Posterior cingulate gyrus (tissue), 11 donors: ENCODE results near the gene CD83.

Source experiments
- DNase-seq, 10 donors: peaks; one replicate each; pipeline versions ENCODE4 v3.0.0 to v3.0.0-alpha.2; 2020 to 2021; ENCODE audit warnings: mixed read lengths in 3 of 10
- intact Hi-C: fragments of 100-400 bp; cut with DNase I; formaldehyde crosslinking; loops from one replicate; pipeline ENCODE4 v1.15.1; 2023

Gene CD83

DNA sequence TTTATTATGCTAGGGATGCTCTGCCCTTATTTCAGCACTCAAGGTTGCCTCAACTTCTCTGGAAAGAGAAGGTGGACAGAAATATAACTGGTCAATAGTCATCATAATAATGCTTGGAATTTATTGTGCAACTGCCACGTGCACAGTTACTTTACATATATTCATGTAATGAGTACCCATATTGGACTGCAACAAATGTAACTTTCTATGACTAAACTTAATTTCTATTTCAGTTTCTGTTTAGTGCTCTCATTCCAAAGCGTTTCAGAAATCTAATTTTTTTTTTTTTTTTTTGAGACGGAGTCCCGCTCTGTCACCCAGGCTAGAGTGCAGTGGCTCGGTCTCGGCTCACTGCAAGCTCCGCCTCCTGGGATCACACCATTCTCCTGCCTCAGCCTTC lies 28.3 kb upstream of the CD83 start:
- intact Hi-C loops = no loop called here
- no peak for DNase-seq

DNA sequence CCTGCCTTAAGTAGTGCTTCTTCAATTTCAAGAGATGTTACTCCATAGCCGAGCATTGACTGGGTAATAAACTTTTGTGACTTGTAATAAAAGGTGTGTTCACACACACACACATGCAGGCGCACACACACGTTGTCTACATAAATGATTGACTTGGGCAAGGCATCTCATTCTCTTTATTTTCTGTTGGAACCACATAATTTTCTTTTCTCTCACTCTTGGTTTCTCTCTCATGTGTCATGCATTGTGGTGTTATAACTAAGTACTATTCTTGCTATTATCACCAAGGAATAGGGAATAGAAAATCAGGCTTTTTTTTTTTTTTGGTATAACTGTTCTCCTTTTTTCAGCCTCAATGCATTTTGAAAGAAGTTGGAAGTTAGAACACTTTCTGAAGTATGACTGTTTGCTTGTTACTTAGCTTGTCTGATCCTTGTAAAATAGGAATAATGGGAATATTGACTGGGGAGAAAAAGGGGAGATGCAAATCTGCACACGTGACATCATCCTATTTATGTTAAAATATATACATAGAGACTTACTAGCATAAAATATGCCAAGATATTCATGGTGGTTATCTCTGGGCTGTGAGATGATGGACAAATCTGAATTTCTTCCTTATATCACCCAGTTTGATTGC lies 26.1 kb upstream of the CD83 start:
- no peak for DNase-seq
- intact Hi-C loops = no loop called here

DNA sequence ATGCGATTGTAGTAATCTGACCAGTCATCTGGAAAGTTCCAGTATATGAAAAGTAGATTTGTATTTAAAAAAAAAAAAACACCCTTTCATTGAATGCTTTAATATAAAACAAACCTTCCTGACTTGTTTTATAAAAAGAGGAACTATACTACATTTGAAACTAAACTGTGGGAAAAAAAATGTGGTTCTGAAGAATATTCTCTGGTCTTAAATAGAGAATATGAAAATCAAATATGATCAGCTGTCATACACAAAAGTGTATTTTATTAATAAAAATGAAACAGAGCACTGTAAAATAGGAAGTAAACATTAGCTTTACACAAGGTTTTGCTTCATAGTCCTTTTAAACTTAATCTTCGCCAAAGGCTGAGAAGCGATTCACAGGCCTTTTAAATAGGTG lies 25.3 kb upstream of the CD83 start:
- intact Hi-C loops = no loop called here

DNA sequence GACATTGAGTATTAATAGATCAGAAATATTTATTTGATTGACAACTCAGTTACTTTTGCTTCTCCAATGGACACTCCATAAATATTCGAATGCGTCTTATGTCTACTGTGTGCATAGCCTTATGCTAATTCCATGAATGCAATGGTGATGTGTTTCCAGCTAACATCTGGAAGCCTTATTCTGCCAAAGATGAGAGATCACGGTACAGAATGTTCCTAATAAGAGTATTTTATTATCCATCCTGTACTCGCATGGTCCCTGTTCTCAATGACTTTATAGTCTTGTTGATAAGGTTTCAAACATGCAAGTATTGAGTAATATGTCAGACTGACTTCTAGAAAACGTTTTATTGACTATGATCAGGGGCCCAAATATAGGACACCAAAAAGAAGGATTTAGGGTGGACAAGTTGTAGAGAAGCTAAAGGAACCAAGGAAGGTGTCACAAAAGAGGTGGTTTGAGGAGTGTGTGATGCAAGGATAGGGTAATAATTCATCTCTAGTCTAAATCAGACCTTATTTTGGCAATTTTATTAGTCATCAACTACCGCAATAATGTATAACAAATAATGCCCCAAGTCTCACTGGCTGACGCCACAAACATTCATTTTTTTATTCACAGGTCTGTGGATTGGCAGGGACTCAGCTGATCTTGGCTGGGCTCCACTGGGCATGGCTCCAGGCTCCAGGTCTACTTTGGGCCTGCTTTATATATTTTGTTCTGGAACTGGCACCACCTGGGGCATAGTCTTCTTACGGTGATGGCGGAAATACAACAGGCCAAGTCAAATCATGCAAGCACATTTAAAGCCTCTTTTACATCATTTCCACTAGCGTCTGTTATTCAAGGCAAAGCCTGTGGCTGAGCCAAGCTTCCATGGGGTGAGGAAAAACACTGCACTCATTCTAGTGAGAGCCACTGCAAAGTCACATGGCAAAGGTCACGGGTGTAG lies 24.5 kb upstream of the CD83 start:
- intact Hi-C loops = no loop called here
- no peak for DNase-seq

More for the DNA sequence above, 25.3 kb upstream of the CD83 start:
- no peak for DNase-seq

DNA sequence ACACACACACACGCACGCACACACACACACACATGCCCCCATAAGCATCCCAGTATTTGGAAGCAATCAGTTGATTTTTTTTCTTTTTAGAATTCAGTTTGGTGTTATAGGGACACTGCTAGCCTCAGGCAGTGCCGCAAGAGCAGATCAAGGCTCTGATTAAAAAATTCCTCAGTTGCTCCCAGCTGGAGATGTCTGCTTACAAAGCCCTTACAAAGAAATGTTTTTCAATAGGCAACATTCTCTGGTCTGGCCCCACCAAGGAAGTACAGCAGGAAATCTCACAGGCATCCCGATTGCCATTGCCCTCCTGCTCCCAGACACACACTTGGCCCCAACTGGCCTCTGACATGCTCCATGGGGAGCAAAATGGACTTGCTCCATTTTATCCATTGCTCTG lies 22.9 kb upstream of the CD83 start:
- DNase-seq = no peak
- intact Hi-C loops = no loop called here

DNA sequence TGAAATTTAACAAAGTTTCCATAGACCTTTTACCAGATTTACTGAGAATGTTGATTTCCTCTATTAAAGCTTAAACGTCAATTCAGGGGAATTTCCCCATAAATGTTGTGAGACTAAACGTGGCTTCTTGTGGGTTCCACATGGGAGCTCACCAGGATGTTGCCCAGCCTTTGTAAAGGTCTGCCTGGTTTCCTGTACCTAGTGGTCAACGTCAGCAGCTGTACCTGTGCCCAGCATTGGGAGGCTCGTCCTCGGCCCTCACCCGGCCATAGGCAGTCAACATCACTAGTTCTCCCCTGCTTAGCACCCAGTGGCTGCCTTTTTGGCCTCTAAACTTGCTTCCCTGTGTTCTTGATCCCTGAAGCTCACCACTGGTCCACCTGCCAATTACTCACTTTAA lies 22.1 kb upstream of the CD83 start:
- DNase-seq = no peak
- intact Hi-C loops = no loop called here

DNA sequence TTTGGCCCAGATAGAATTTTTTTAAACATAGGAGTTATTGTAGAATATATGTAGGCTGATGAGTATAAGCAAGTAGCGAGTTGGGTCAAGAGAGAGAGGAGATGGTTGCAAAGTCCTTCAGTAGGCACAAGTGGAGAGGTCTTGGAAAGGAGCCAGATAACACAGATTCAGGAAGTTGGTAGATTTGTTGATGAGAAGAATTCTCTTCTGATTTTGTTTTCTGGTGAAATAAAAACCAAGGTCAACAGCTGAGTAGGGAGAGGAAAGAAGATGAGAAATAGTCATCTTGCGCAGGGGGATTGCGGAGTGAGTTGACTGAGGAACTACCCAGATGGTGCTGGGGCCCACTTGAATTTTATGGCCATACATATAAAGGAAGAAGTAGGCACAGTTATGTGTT lies 17.4 kb upstream of the CD83 start:
- intact Hi-C loops = no loop called here

DNA sequence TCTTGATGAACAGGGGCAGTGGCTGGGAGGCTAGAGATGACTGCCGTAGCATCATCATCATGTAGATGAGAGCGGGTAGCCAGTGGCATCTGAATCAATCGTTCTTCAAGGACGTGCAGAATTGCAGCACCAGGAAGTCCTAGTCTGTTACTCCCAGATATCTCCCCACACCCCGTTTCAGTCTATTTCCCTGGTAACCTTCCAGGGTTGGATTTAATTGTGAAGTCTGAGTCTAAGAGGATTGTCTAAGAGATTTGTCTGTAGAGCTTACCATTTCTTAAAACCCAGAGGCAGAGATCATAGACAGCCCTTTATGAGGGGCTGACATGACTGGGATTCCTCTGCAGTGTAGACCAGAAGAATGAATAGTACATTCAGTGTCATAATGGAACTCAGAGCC lies 16.6 kb upstream of the CD83 start:
- no peak for DNase-seq
- intact Hi-C loops = no loop called here

More for the DNA sequence above, 17.4 kb upstream of the CD83 start:
- no peak for DNase-seq

DNA sequence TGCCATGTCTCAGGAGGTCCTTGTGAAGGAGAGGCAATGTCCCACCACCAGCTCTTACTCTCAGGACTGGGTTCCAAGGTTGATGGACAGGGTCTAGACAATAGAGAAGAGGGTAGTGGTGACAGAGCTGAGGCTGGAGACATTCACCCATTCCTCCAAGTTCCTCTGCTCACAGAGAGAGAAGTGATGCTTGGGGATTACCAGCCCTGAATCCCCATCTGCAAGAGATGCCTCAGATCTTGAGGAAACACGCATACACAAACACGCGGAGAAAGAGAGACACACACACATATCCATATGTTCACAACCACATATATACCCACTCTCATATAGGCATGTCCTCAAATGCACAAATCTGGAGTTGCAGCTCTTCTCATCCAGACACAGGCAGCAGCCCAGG lies 15.2 kb upstream of the CD83 start:
- no peak for DNase-seq
- intact Hi-C loops = no loop called here

DNA sequence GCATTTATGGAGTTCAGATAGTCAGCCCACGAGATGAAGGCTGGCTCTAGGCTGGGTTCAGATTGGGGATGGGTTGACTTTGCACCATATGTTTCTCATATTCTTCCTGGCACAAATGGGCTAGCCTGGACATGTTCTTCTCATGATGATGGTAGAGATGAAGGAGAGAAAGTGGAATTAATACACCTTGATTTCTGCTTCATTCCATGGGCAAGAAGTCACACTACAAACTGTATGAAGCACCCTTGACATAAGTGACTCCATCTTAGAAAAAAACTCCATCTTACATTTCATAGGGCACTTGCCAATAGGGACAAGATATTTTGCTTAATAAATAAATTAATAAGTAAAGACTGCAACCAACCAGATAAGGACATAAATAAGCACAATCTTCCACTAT lies 12.0 kb upstream of the CD83 start:
- intact Hi-C loops = no loop called here

DNA sequence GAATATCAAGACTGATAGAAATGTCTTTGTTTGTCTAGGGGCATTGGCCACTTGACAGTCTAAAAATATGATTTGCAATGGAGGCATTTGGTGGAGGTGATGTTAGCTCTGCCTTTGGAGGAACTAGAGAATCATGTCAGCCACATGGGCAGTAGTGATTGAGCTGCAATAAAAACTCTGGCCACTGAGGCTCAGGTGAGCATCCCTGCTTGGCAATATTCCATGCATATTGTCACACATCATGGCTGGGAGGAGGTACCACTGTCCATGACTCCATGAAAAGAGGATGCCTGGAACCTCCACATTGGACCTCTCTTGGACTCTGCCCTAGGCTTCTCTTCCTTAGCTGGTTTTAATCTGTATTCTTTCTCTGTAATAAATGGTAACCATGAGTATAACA lies 10.6 kb upstream of the CD83 start:
- no peak for DNase-seq
- intact Hi-C loops = no loop called here

More for the DNA sequence above, 12.0 kb upstream of the CD83 start:
- DNase-seq = no peak

DNA sequence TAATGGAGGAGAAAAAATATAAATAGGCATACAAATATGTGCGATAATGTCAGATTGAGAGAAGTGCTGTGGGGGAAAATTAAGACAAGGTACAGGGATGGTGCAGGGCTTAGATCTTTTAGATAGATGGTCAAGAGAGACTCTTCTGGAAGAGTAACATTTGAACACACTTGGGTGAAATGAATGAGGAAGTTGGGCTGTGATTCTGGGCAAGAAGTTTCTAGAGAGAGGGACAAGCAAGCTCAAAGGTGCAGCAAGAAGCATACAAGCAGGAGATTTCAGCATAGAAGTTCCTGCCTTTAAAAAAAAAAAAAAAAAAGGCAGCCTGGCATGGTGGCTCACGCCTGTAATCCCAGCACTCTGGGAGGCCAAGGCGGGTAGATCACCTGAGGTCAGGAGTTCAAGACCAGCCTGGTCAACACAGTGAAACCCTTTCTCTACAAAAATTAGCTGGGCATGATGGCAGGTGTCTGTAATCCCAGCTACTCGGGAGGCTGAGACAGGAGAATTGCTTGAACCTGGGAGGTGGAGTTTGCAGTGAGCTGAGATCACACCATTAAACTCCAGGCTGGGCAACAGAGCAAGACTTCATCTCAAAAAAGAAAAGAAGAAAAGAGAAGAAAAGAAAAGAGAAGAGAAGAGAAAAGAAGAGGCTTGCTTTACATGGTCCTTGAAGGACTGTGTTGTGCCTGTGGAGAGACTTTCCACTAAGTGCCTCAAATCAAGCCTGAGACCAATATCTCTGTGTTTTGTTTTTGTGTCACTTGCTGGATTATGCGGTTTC lies 9.7 kb upstream of the CD83 start:
- intact Hi-C loops = no loop called here
- DNase-seq = no peak

DNA sequence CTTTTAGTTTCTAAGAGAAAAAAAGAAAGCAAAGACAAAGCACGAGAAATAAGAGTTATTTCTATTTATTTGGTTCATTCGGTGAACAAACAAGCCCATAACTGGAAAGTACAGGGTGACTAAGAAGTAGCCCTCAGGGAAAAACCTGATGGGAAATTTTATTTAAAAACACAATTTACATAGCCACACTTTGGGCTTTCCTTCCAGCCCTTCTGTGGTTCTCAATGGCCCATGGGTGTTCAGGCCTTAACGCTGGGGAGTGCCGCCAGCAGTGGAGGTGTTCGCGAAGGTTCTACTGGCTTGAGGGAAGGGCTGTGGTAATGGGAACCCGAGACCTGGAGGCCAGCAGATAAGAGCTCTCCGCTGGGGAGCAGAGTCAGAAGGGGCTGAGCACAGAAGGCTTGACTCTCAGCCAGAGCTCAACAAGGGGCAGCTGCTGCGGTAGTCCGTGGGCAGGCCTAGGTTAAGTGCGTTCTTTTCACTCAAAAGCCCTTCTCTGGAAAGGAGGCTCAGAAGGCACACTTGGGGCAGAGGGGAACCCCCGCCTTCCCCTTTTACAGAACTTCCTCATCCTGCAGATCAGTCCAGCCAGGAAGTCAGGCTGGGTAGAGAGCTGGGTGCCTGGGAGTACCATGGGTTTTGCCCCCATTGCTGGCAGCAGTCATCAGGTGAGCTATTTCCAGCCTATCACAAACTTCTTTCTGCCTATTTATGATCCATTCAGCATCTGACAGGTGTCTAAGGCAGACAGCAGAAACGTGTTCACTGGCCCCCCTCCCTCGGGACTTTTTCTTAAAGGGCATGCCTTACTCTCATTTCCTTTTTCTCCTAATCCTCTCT lies 8.8 kb upstream of the CD83 start:
- intact Hi-C loops = no loop called here
- peak in 3 of 10 donors; percentile 15 to 89 (median 35) for DNase-seq

DNA sequence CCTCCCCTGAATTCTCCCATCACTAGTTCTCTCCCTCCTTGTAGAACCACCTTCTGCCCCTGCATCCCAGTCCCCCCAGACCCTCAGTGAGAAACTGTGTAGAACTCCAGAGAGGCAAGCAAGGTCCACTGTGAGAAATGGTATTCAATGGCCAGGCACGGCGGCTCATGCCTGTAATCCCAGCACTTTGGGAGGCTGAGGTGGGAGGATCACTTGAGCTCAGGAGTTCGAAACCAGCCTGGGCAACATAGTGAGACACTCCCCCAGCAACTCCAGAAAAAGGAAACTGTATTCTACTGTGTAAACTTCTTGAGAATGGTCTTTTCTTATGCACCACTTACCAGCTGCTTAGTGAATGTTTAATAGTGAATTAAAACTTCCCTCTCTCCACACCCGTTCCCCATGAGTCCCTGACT lies 8.2 kb upstream of the CD83 start:
- intact Hi-C loops = no loop called here
- DNase-seq = no peak

DNA sequence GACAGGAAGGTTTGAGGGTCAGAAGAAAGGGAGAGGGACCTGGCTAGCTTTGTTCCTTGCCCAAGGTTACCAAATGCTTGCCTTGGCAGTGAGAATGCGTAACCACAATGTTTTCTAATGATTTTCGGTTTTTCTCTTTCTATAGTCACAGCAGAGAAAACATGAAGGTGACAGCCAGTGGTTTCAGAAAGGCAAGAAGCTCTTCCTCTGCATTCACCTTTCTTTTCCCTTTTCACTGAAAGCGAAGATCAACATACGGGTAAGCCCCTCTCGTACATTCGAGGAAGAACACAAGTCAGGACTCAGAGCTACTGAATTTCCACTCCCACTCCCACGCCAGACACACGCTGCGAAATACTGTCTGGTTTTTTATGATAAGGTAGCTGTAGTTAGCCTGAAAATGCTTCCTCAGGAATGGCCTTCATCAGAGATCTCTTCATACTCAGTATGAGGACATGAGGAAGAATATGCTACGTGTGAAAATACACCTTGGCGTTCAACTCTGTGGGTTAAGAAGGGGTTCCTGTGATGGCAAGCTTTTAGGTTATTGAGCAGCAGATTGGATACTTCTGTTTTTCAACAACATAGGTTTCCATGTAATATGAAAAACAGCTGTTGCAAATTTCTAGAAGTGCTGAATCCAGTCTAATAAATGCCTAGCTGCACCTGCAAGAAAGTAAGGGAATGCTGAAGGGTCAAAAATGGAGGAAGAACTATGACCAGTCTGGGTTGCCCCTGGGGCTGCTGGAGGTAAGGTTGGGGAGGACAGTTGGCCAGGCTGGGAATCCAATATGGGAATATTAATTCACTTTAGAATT lies 7.4 kb upstream of the CD83 start:
- no peak for DNase-seq
- intact Hi-C loops = no loop called here

DNA sequence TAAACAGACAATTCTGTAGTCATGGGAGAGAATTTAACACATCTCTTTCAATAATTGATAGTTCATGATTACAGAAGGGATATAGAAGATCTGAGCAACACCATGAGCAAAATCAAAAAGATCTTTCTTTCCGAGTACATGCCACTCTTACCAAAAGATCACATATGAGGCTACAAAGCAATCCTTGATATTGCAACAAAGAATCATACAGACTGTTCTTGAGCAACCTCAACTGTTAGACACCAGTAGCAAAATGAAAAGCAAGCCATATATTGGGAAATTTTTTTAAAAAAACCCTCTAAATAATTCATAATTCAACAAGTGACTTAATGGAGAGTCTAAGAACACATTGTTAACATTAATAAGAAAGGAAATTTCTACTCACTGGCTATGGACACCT lies 3.6 kb upstream of the CD83 start:
- no peak for DNase-seq
- intact Hi-C loops = no loop called here

DNA sequence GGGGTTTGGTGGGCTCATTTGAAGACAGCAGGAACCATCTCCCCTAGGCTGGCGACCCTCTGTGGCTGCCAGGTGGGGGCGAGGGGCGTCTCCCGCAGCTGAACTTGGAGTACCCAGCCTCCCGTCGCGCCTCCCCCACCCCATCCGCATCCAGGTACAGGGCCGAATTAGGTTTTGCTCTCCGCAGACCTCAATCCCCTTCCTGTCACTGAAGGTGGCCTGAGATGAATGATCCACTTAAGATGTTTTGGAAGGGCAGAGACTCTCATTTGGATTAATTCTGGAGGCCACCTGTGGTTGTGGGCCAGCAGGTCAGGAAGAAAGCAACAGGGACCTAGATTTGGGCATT lies 493 bp downstream of the CD83 start:
- DNase-seq = no peak
- intact Hi-C loops = no loop called here

DNA sequence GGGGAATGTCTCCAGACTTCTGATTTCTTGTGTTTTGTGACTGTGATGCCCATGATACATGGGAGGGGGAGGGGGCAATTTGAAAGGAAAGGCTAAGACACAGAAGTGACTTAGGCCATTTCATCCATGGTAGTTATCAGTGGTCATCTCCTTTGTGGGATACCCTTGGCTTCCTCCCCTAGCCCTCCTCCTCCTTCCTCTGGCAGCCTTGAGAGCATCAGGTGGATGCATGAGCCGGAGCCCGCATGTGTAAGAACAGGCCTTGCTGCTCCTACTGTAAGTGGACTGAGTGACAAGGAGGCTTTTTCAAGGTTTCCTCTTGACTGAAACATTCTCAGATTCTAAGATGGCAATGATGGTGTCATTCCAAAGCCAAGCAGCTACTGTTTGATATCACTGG lies 874 bp downstream of the CD83 start:
- DNase-seq = no peak
- intact Hi-C loops = no loop called here

DNA sequence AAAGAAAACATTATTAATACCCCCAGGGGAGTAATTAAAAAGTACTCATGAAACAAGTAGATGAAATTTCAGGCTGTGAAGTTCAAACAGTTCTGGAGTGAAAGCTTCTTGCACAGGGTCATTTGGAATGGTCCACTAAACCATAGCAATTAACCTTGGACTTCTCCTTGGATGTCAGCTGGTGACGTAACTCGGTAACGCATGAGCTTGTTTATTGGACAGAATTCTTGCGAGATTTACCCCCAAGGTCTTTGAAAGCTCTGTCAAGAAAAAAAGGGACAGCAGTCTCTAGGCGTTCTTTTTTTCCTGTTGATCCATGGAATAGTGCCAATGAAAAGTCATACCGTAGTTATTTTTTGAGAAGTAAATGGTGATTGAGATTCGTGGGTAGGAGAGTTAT lies 2.2 kb downstream of the CD83 start:
- no peak for DNase-seq
- intact Hi-C loops = loop anchor here (10.0 kb wide), 1 partner anchor 1505 kb away; no protein-coding TSS in a partner anchor
